GM12865 (cell line): ENCODE measurements around the gene DIAPH1.

ENCODE experiments used
- DNase-seq: peaks from one replicate; pipeline ENCODE4 v3.0.0; 2010; ENCODE audit warnings: low read depth
- H3K4me3 ChIP-seq: 2 replicates; pipeline ENCODE4 v1.5.1; 2011; ENCODE audit warnings: mild to moderate bottlenecking, low read depth, low read length, control low read depth
- CTCF ChIP-seq: IDR thresholded peaks from 2 replicates; pipeline ENCODE4 v1.5.1; 2011; ENCODE audit warnings: low read length, control low read depth, low read depth, inconsistent platforms; ENCODE audit not compliant: insufficient read depth; ENCODE audit errors: missing control alignments

The DIAPH1 gene

DNA sequence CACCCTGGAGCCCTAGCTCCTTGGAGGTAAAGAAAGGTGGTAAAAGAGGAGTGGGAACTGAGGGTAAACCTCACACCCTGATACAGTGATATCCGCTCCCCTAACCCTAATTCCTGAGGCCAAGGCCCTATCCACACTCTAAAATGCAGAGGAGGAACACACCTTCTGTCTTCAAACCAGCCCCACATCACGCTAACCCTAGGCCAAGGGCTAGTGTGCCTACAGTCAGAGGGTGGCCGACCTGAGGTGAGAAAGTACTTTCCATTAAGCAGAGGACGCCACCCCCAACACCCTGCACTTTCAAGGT, 17.3 kb upstream of the DIAPH1 start:
- peak overlapping the region; percentile 79 for H3K4me3 ChIP-seq
- TF ChIP-seq CTCF: no peak
- DNase-seq: no peak

DNA sequence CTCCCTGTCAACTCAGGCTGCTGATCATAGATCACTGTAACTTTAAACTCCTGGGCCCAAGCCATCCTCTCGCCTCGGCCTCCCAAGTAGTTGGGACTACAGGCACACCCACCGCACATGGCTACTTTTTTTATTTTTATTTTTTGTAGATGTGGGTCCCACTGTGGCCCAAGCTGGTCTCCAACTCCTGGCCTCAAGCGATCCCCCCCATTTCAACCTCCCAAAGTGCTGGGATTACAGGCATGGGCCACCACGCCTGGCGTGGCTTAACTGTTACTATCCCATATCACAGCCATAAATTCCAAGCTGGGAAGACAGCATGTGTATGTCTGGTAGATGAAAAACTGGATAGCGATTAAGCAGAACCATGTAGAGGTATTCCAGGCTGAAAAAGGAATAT, 16.8 kb upstream of the DIAPH1 start:
- DNase-seq: no peak
- no peak for TF ChIP-seq CTCF
- peak overlapping the region; percentile 79 for H3K4me3 ChIP-seq

- H3K4me3 ChIP-seq: peak overlapping the region; percentile 15
- DNase-seq: no peak
- TF ChIP-seq CTCF: no peak
These were observed 15.9 kb upstream of the DIAPH1 start for GRCh38 chr5:141634720-141635119.

GRCh38 chr5:141633871-141634561, 15.2 kb upstream of the DIAPH1 start:
- peak; percentile 75 for DNase-seq
- H3K4me3 ChIP-seq: no peak overlapping the region
- TF ChIP-seq CTCF: no peak

- no peak overlapping the region for H3K4me3 ChIP-seq
- TF ChIP-seq CTCF: no peak
- no peak for DNase-seq
These were observed 13.8 kb upstream of the DIAPH1 start for GRCh38 chr5:141632650-141633049.

DNA sequence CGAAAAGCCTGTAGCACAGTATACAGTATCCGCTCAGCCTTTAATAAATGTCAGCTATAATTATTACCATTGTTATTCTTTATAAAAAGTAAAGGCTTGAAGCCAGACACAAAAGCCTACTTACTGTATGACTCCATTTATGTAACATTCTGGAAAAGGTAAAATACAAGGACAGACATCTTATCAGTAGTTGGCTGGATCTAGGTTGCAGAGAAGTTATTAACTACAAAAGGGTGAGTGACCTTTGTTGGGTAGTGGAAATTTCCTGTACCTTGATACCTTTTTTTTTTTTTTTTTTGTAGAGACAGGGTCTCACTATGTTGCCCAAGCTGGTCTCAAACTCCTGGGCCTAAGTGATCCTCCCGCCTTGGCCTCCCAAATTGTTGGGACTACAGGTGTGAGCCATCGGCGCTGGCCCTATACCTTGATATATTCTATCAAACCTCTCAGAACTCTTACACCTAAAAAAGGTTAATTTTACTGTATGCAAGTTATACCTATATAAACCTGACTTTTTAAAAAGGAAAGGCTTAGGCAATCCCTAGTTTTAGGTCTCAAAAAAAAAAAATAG, 11.9 kb upstream of the DIAPH1 start:
- H3K4me3 ChIP-seq: no peak overlapping the region
- no peak for TF ChIP-seq CTCF

More for the DNA sequence above, 11.9 kb upstream of the DIAPH1 start:
- DNase-seq: no peak
